GM12801 (cell line): ENCODE data around the gene ATP6V0C.

Source experiments
- CTCF ChIP-seq: IDR thresholded peaks from one replicate; pipeline ENCODE4 v1.5.1; 2011; ENCODE audit warnings: control low read depth; ENCODE audit not compliant: insufficient read length; ENCODE audit errors: extremely low read depth

The ATP6V0C gene

GRCh38 chr16:2487903-2488531 is 25.7 kb upstream of the ATP6V0C start:
- no peak for TF ChIP-seq CTCF

- TF ChIP-seq CTCF, result no peak
Measured at GRCh38 chr16:2489581-2489980, 24.2 kb upstream of the ATP6V0C start.

GRCh38 chr16:2490190-2491105 is 23.3 kb upstream of the ATP6V0C start:
- no peak for TF ChIP-seq CTCF

GRCh38 chr16:2492292-2492691 is 21.5 kb upstream of the ATP6V0C start:
- no peak for TF ChIP-seq CTCF

GRCh38 chr16:2493605-2494004 is 20.1 kb upstream of the ATP6V0C start:
- TF ChIP-seq CTCF, result no peak

GRCh38 chr16:2494616-2495015 is 19.1 kb upstream of the ATP6V0C start:
- TF ChIP-seq CTCF, result no peak

- no peak for TF ChIP-seq CTCF
Measured at GRCh38 chr16:2495041-2495440, 18.7 kb upstream of the ATP6V0C start.
